Motor neuron (in vitro differentiated cells): ENCODE results near the gene CCNQ. TPM values are rescaled to one million over a fixed set of nuclear protein-coding genes. Genes with fewer than 3 reads are reported as not detected.

ENCODE experiments used
- ATAC-seq, 8 experiments: fragments of 200-7000 bp; cut with Tn5 transposase; replicated peaks in 6 of 8; 2 replicates each; pipeline ENCODE4 v1.8.0; 2021; ENCODE audit warnings: mild to moderate bottlenecking in 8 of 8, moderate library complexity in 8 of 8
- H3K27ac ChIP-seq, 2 donors: fragments of 250-450 bp; sonication (Bioruptor Pico); 2 replicates each; pipeline ENCODE4 v1.9.0; 2021; ENCODE audit warnings: antibody characterized with exemption in 2 of 2, mild to moderate bottlenecking in 2 of 2, moderate library complexity in 1 of 2
- H3K4me1 ChIP-seq, 2 donors: fragments of 250-450 bp; sonication (Bioruptor Pico); replicated peaks in 1 of 2; 2 replicates each; pipeline ENCODE4 v1.6.1; 2021; ENCODE audit warnings: antibody characterized with exemption in 2 of 2, mild to moderate bottlenecking in 2 of 2, moderate library complexity in 1 of 2
- H3K4me3 ChIP-seq, 5 donors: fragments of 250-450 bp; sonication (Bioruptor Pico); 2 replicates each; pipeline ENCODE4 v1.9.0; 2021; ENCODE audit warnings: antibody characterized with exemption in 5 of 5, mild to moderate bottlenecking in 5 of 5, moderate library complexity in 4 of 5
- WGBS, 10 experiments: fragments of 450-650 bp; shearing (Covaris generic); methylation state at CpG; one replicate each; pipeline ENCODE4 v1.0.0; 2022; 5-methylcytosine and 5-hydroxymethylcytosine counted together
- in situ Hi-C, 9 experiments: fragments of 400-800 bp; cut with MboI; loops; one replicate each; pipeline ENCODE4 v1.15.0; 2021; ENCODE audit warnings: low sequenced_read_pairs in 9 of 9, low pct_unique_long_range_greater_than_20kb in 2 of 9; ENCODE audit not compliant: unreplicated experiment in 9 of 9
- total RNA-seq, 8 experiments: library from RNA; unstranded; fragments of 300-600 nt; gene quantifications; 2 replicates each; pipeline versions ENCODE4 v1.2.3 to v1.2.4, GENCODE V29; 2022

CCNQ gene
- total RNA-seq, 8 experiments from 2014 or later = 11.2 to 18.8 (median 14.6) TPM

DNA sequence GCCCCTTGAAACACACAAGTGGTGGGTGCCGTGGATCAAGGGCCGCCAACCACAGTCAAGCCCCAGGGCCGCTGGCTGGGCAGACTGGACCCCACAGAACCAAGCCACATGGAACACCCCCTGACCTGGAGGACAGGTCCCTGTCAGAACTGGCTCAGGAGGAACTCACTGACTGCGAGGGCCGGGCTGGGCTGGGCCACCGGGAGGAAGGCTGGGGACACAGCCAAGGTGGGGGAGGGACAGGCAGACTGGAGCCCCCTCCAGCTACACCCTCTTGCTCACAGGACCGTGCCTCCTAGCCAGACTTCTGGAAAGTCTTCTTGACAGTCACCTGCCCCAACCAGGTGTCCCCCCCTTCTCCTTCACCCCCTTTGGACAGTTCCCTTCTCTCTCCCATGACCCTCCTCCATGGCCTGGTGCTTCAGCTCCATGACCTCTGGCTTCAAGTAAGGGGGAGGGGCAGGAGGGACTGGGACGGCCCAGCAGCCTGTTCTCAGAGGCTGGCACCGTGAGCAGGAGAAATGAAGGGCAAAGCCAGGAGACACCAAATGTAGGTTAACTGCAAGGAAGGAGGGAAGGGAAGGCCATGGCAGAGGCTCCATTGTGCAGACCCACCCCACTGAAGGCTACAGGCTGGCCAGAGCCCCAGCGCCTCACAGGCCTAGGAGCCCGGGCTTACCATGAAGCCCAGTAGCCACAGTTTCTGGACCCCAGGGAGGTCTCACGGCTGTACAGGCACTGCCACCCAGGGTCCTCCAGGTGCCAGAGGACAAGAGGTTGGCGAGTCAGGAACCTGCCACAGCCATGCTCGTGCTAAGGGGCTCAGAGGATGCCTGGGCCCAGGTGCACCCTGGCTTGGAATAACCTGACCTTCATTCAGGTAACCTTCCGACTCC is 25.5 kb upstream of the CCNQ start:
- Histone ChIP-seq H3K4me1 (peaks cover 0 to 2% of the 10 kb centered on the region in 2 donors), H3K27ac (no peak overlapping the region), H3K4me3 (no peak overlapping the region)
- in situ Hi-C loops = no loop called here
- no peak for ATAC-seq
- 40 to 93% (median 45%) methylated on average over 1 to 3 of the region's 15 CpGs; no CpG with 5 or more reads in 7 of the 10 experiments for WGBS, 10 experiments

DNA sequence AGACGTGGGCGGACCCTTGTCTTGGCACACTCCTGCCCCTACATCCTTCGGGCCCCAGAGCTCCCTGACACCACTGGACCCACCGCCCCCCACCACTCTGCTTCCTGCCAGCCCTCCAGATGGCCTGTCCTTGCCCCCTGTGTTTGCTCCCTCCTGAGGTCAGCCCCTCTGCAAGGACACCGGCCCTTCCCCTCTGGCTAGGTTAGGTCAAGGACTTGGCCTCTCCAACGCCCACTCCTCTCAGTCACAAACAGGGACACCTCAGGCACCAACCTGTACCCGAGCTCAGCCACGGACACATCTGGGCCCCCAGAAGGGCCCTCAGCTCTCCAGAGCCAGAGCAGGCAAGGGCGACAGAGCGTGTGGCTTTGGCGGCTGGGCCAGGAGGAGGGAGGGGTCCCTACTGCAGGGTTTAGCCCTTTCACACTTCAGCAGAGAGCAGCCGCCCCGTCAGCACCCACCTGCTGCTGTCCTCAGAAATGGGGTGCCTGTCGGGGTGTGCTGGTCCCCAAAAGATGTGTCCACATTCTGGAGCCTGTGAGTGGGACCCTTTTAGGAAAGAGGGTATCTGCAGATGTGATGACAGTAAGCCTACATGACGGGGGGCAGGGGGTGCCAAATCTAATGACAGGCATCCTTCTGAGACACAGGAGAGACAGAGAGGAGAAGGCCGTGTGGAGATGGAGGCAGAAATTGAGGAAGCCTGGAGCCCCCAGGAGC is 24.5 kb upstream of the CCNQ start:
- in situ Hi-C loops = no loop called here
- Histone ChIP-seq H3K4me1 (peaks cover 0 to 2% of the 10 kb centered on the region in 2 donors), H3K4me3 (no peak overlapping the region), H3K27ac (no peak overlapping the region)
- no CpG with 5 or more reads among the region's 16 CpGs for WGBS, 10 experiments
- no peak for ATAC-seq

GRCh38 chrX:153622661-153623309 is 23.8 kb upstream of the CCNQ start:
- in situ Hi-C loops = no loop called here
- H3K4me1 ChIP-seq = peaks cover 0 to 2% of the 10 kb centered on the region in 2 donors
- 11 to 78% (median 35%) methylated on average over 1 to 7 of the region's 17 CpGs; no CpG with 5 or more reads in 5 of the 10 experiments for WGBS, 10 experiments
- no peak for ATAC-seq
- H3K27ac ChIP-seq = no peak overlapping the region
- no peak overlapping the region for H3K4me3 ChIP-seq

DNA sequence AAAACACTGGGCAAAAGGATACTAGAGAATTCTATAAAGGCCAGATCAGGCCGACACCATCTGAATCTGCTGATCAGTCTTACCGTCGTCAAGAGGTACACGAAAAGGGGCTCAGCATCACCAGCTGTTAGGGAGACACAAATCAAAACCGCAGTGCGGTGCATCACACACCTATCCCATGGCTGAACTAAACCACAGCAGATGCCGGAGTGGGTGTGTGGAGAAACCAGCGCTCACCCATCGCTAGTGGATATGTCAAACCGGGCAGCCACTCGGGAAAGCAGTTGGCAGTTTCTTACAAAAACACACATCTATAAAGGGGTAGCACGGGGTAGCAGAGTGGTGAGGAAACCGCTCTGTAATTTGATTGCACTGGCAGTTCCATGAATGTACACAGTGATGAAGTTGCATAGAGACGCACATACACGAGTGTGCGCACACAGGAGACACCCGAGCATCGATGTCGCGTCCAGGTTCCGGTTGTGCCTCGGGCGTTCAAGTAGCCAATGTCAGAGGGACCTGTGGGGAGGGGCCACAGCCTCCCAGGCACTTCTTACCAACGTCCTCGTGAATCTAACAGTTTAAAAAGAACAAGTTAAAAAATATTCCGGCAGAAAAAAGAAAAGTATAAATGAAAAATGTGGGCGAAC is 23.1 kb upstream of the CCNQ start:
- ATAC-seq = no peak
- in situ Hi-C loops = no loop called here
- H3K4me1 ChIP-seq = peaks cover 0 to 2% of the 10 kb centered on the region in 2 donors
- 52 to 100% (median 86%) methylated on average over 1 to 17 of the region's 27 CpGs; no CpG with 5 or more reads in 4 of the 10 experiments for WGBS, 10 experiments
- no peak overlapping the region for H3K4me3 ChIP-seq
- no peak overlapping the region for H3K27ac ChIP-seq

DNA sequence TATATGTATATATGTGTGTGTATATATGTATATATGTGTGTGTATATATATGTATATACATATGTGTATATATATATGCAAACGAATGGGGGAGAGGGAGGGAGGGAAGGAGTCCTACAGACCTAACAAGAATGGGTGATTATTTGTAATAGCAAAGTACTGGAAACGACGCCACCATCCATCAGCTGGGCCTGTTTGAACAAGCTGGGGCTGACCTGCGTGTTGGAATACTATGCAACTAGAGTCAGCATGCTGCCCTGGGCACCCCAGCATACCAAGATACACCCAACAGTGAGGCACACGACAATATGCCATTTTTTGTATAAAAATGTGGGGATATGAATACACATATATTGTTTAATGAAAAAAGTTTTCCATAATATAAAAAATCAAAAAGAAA is 21.6 kb upstream of the CCNQ start:
- in situ Hi-C loops = no loop called here
- Histone ChIP-seq H3K4me1 (no peaks in the 10 kb centered on the region), H3K4me3 (no peak overlapping the region), H3K27ac (no peak overlapping the region)
- 60 to 100% (median 67%) methylated on average over 1 to 4 of the region's 5 CpGs; no CpG with 5 or more reads in 6 of the 10 experiments for WGBS, 10 experiments
- ATAC-seq = no peak

GRCh38 chrX:153614818-153615217 is 15.9 kb upstream of the CCNQ start:
- no peak for ATAC-seq
- in situ Hi-C loops = no loop called here

GRCh38 chrX:153612413-153612812 is 13.5 kb upstream of the CCNQ start:
- 50 to 90% (median 71%) methylated on average over 1 to 4 of the region's 10 CpGs; no CpG with 5 or more reads in 7 of the 10 experiments for WGBS, 10 experiments
- ATAC-seq = no peak
- no peak overlapping the region for H3K4me3 ChIP-seq
- no peak overlapping the region for H3K27ac ChIP-seq
- in situ Hi-C loops = no loop called here
- H3K4me1 ChIP-seq = peaks cover 8 to 15% of the 10 kb centered on the region in 2 donors

More at GRCh38 chrX:153614818-153615217, 15.9 kb upstream of the CCNQ start:
- 6 to 80% (median 52%) methylated on average over 2 to 6 of the region's 6 CpGs; no CpG with 5 or more reads in 3 of the 10 experiments for WGBS, 10 experiments
- Histone ChIP-seq H3K4me1 (peaks cover 8 to 12% of the 10 kb centered on the region in 2 donors), H3K4me3 (no peak overlapping the region), H3K27ac (no peak overlapping the region)

DNA sequence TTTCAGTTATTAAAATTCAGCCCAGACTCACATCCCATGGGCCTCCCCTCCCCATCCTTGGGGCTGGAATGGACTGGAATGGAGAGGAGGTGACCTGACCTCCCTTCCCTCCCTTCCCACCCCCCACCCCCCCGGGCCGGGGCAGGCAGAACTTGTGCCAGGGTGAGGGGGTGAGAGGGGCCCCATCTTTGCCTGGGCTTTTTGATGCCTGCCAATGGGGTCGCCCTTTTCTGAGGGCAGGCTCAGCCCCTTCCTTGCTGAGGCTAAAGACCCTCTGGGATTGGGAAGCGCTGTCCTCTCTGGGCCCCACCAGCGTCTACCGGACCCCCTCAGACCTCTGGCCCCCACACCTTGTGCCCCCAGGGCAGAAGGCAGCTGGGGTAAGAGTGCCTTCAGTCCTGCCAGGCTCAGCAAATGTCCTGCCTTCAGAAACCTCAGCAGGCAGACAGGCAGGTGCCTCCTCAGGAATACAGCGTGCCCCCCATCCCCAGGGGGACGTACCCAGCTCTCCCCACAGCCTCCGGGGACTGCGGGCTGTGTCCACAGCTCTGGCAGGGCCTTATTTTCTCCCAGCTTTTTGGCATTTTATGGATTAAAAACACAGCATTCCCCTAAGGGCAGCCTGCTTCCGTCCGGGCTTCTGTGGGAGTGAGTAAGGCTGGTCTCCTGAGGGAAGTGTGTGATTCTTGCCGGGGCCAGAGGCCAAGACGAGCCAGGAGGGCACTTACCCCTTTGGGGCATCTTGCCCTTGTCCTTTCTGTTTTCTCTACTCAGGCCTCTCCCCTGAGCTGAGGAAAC is 12.6 kb upstream of the CCNQ start:
- H3K4me3 ChIP-seq = no peak overlapping the region
- no peak for ATAC-seq
- in situ Hi-C loops = no loop called here
- H3K4me1 ChIP-seq = peaks cover 8 to 15% of the 10 kb centered on the region in 2 donors
- no peak overlapping the region for H3K27ac ChIP-seq
- WGBS, 10 experiments = 0 to 61% (median 0%) methylated on average over 2 to 6 of the region's 14 CpGs; no CpG with 5 or more reads in 7 of the 10 experiments

GRCh38 chrX:153610836-153611213 is 11.9 kb upstream of the CCNQ start:
- ATAC-seq = peak in 4 of 8 experiments; percentile 12 to 53 (median 35)
- peak overlapping the region in 4 of 5 donors; percentile 30 to 41 (median 39) for H3K4me3 ChIP-seq
- in situ Hi-C loops = no loop called here
- H3K27ac ChIP-seq = peak overlapping the region; percentile 76 to 77
- peaks cover 8 to 15% of the 10 kb centered on the region in 2 donors for H3K4me1 ChIP-seq
- WGBS, 10 experiments = 25 to 80% methylated on average over 1 to 4 of the region's 9 CpGs; no CpG with 5 or more reads in 8 of the 10 experiments

DNA sequence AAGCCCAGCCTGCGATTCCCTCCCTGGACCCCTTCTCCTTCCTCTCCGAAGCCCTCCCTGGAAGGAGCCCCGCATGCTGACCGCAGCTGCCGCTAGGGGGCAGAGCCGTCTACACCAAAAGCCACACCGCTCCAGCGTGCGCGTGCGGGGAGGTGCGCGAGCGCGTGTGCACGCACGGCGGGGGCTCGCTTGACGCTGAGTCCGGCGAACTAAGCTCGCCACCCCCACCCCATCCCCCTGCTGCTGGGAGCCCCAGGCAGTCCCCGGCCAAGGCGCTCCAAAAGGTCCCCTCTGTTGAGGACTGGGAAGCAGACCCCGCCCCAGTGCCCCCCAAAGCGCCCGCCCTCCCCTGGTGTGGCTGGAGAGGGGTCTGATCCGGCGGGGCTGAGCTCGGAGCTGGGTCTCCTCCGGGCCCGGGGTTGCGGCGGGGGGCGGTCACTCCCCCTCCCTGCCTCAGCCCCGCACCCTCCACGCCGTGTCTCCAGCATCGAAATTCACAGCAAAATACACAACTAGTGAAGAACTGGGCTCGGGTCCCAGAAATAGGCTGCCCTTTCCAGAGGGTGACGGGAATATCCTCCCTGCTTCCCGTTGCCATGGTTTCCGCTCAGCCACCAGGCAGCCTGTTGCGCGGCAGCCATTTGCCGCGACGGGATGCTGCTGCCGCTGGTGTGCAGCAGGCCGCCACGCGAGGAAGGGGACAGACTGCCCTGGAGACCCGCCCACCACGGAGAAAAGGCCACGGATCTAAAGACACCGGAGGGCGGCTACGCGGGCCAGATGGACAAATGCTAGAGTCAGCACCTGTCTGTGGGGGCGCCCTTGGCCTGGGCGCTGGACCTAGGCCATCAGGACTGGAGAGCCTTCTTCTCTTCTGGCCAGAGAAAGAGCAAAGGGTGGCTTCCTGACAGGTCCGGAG is 11.2 kb upstream of the CCNQ start:
- in situ Hi-C loops = no loop called here
- Histone ChIP-seq H3K27ac (peak overlapping the region; percentile 76 to 77), H3K4me1 (peaks cover 8 to 15% of the 10 kb centered on the region in 2 donors), H3K4me3 (peak overlapping the region; percentile 30 to 41 (median 37))
- 35% methylated on average over 11 of the region's 63 CpGs; no CpG with 5 or more reads in 9 of the 10 experiments for WGBS, 10 experiments
- ATAC-seq = peak; percentile 80 to 98 (median 88)

DNA sequence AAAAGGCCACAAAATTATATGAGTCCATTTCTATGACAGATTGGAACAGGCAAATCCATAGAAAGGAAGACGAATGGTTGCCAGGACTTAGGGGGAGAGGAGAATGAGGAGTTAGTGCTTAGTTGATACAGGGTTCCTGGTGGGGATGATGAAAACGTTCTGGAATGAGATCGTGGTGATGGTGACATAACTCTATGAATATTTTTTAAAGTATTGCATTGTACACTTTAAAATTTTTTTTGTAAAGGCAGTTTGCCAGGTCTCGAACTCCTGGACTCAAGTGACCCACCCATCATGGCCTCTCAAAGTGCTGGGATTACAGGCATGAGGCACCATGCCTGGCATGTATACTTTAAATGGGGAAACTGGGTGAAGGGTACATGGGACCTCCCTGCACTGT is 9.9 kb upstream of the CCNQ start:
- Histone ChIP-seq H3K4me3 (no peak overlapping the region), H3K27ac (no peak overlapping the region), H3K4me1 (peaks cover 8 to 15% of the 10 kb centered on the region in 2 donors)
- ATAC-seq = no peak
- in situ Hi-C loops = no loop called here
- WGBS, 10 experiments = 20 to 100% (median 60%) methylated on average over 1 to 4 of the region's 4 CpGs; no CpG with 5 or more reads in 3 of the 10 experiments
